Measurements from ENCODE around the gene SHISAL1. TPM values are rescaled to one million over a fixed set of nuclear protein-coding genes. Genes with fewer than 3 reads are reported as not detected.

Gene SHISAL1
- total RNA-seq, 1 experiment from 2014 or later, result 1.1 TPM

- DNase-seq (no peak), ATAC-seq (no peak)
- H3K4me2 ChIP-seq (ENCODE audit: low read length), result no peak overlapping the region
- no peak overlapping the region for H3K27ac ChIP-seq (ENCODE audit: low read length)
- no peak overlapping the region for H2AFZ ChIP-seq (ENCODE audit: low read length)
- H3K36me3 ChIP-seq (ENCODE audit: low read depth, low read length), result no peaks in the 10 kb centered on the region
- no peaks in the 10 kb centered on the region for H4K20me1 ChIP-seq (ENCODE audit: low read length)
- no peaks in the 10 kb centered on the region for H3K27me3 ChIP-seq (ENCODE audit: low read length)
- H3K4me3 ChIP-seq (ENCODE audit: low read length), result no peak overlapping the region
- H3K9ac ChIP-seq (ENCODE audit: low read length), result no peak overlapping the region
- POLR2A ChIA-PET (ENCODE audit: unreplicated experiment), result no interaction called here
- TF ChIP-seq CTCF (conservative IDR thresholded peaks at IDR 0.05; ENCODE audit: low read depth, low read length) (no peak), EZH2 (IDR thresholded peaks at IDR 0.05; ENCODE audit: low read length, unreplicated experiment) (no peak), EZH2phosphoT487 (IDR thresholded peaks at IDR 0.05; ENCODE audit: borderline replicate concordance, low read length) (no peak)
- no TSS peak for BruUV-seq (replicated peaks)
- CTCF ChIA-PET, result no interaction called here
- H3K9me3 ChIP-seq (ENCODE audit: low read length), result no peaks in the 10 kb centered on the region
- no peaks in the 10 kb centered on the region for H3K4me1 ChIP-seq (ENCODE audit: insufficient read depth, low read length)
- no peaks in the 10 kb centered on the region for H3K79me2 ChIP-seq (ENCODE audit: low read length)
- H3F3A ChIP-seq (ENCODE audit: low read length, unreplicated experiment), result no peaks in the 10 kb centered on the region
- no peaks in the 10 kb centered on the region for H3K9me2 ChIP-seq (replicated peaks; ENCODE audit: low read length)
- intact Hi-C loops (cut with micrococcal nuclease), result no loop called here
These were observed 25.0 kb downstream of the SHISAL1 start for GRCh38 chr22:44287741-44288140.

- Histone ChIP-seq H3F3A (ENCODE audit: low read length, unreplicated experiment) (no peaks in the 10 kb centered on the region), H3K27me3 (ENCODE audit: low read length) (no peaks in the 10 kb centered on the region), H3K27ac (ENCODE audit: low read length) (no peak overlapping the region), H3K9me2 (replicated peaks; ENCODE audit: low read length) (no peaks in the 10 kb centered on the region), H3K9me3 (ENCODE audit: low read length) (no peaks in the 10 kb centered on the region), H3K9ac (ENCODE audit: low read length) (no peak overlapping the region), H3K4me2 (ENCODE audit: low read length) (no peak overlapping the region), H3K36me3 (ENCODE audit: low read depth, low read length) (no peaks in the 10 kb centered on the region), H3K4me3 (ENCODE audit: low read length) (no peak overlapping the region), H3K79me2 (ENCODE audit: low read length) (no peaks in the 10 kb centered on the region), H4K20me1 (ENCODE audit: low read length) (no peaks in the 10 kb centered on the region), H3K4me1 (ENCODE audit: insufficient read depth, low read length) (no peaks in the 10 kb centered on the region), H2AFZ (ENCODE audit: low read length) (no peak overlapping the region)
- DNase-seq (no peak), ATAC-seq (no peak)
- ChIA-PET POLR2A (ENCODE audit: unreplicated experiment) (no interaction called here), CTCF (no interaction called here)
- TF ChIP-seq EZH2 (IDR thresholded peaks at IDR 0.05; ENCODE audit: low read length, unreplicated experiment) (no peak), CTCF (conservative IDR thresholded peaks at IDR 0.05; ENCODE audit: low read depth, low read length) (no peak), EZH2phosphoT487 (IDR thresholded peaks at IDR 0.05; ENCODE audit: borderline replicate concordance, low read length) (no peak)
- BruUV-seq (replicated peaks), result no TSS peak
- intact Hi-C loops (cut with micrococcal nuclease), result no loop called here
These were observed 25.5 kb downstream of the SHISAL1 start for GRCh38 chr22:44287121-44287693.

- intact Hi-C loops (cut with micrococcal nuclease), result no loop called here
- POLR2A ChIA-PET (ENCODE audit: unreplicated experiment), result no interaction called here
These were observed 26.1 kb downstream of the SHISAL1 start for GRCh38 chr22:44286646-44287045.

More at GRCh38 chr22:44286646-44287045, 26.1 kb downstream of the SHISAL1 start:
- CTCF ChIA-PET, result no interaction called here
- H3K9me3 ChIP-seq (ENCODE audit: low read length), result no peaks in the 10 kb centered on the region
- H3K79me2 ChIP-seq (ENCODE audit: low read length), result no peaks in the 10 kb centered on the region
- no peaks in the 10 kb centered on the region for H4K20me1 ChIP-seq (ENCODE audit: low read length)
- no peaks in the 10 kb centered on the region for H3K27me3 ChIP-seq (ENCODE audit: low read length)
- no peak for TF ChIP-seq CTCF (conservative IDR thresholded peaks at IDR 0.05; ENCODE audit: low read depth, low read length)
- TF ChIP-seq EZH2 (IDR thresholded peaks at IDR 0.05; ENCODE audit: low read length, unreplicated experiment), result no peak
- TF ChIP-seq EZH2phosphoT487 (IDR thresholded peaks at IDR 0.05; ENCODE audit: borderline replicate concordance, low read length), result no peak
- BruUV-seq (replicated peaks), result no TSS peak
- no peak for ATAC-seq
- no peaks in the 10 kb centered on the region for H3K4me1 ChIP-seq (ENCODE audit: insufficient read depth, low read length)
- no peaks in the 10 kb centered on the region for H3K9me2 ChIP-seq (replicated peaks; ENCODE audit: low read length)
- H2AFZ ChIP-seq (ENCODE audit: low read length), result no peak overlapping the region
- no peaks in the 10 kb centered on the region for H3K36me3 ChIP-seq (ENCODE audit: low read depth, low read length)
- no peak overlapping the region for H3K9ac ChIP-seq (ENCODE audit: low read length)
- H3K27ac ChIP-seq (ENCODE audit: low read length), result no peak overlapping the region
- H3F3A ChIP-seq (ENCODE audit: low read length, unreplicated experiment), result no peaks in the 10 kb centered on the region
- H3K4me3 ChIP-seq (ENCODE audit: low read length), result no peak overlapping the region
- no peak for DNase-seq
- no peak overlapping the region for H3K4me2 ChIP-seq (ENCODE audit: low read length)

Measured in PC-3 (cell line).